ENCODE results near the gene CHST2. TPM values are rescaled to one million over a fixed set of nuclear protein-coding genes. Genes with fewer than 3 reads are reported as not detected.

Gene CHST2
- total RNA-seq, 1 experiment from 2014 or later = 17.3 TPM

GRCh38 chr3:143127801-143128200 is 8.2 kb downstream of the CHST2 start:
- DNase-seq (ENCODE audit: low spot score) = no peak
- no peak for ATAC-seq
- Mint-ChIP-seq H3K4me3 (no peak overlapping the region), H3K9me3 (no peaks in the 10 kb centered on the region; the same call in 1 of the 2 replicates), H3K27me3 (ENCODE audit: low read depth) (no peaks in the 10 kb centered on the region), H3K27ac (no peak overlapping the region), H3K4me1 (peaks cover 18% of the 10 kb centered on the region), H3K36me3 (no peaks in the 10 kb centered on the region)
- TF ChIP-seq ZNF219 (CRISPR knock-in tag; IDR thresholded peaks at IDR 0.05; ENCODE audit: borderline replicate concordance) (no peak), SMAD3 (CRISPR knock-in tag; IDR thresholded peaks at IDR 0.05; ENCODE audit: borderline replicate concordance) (no peak), CREM (CRISPR knock-in tag; IDR thresholded peaks at IDR 0.05) (no peak), HMGA2 (CRISPR knock-in tag; IDR thresholded peaks at IDR 0.05) (no peak), ZNF138 (CRISPR knock-in tag; conservative IDR thresholded peaks at IDR 0.05) (no peak), NR2C2 (CRISPR knock-in tag; IDR thresholded peaks at IDR 0.05) (no peak), ATF1 (CRISPR knock-in tag; IDR thresholded peaks at IDR 0.05) (no peak), TP53 (CRISPR knock-in tag; IDR thresholded peaks at IDR 0.05) (no peak)
- TF ChIP-seq, protein P1, sequence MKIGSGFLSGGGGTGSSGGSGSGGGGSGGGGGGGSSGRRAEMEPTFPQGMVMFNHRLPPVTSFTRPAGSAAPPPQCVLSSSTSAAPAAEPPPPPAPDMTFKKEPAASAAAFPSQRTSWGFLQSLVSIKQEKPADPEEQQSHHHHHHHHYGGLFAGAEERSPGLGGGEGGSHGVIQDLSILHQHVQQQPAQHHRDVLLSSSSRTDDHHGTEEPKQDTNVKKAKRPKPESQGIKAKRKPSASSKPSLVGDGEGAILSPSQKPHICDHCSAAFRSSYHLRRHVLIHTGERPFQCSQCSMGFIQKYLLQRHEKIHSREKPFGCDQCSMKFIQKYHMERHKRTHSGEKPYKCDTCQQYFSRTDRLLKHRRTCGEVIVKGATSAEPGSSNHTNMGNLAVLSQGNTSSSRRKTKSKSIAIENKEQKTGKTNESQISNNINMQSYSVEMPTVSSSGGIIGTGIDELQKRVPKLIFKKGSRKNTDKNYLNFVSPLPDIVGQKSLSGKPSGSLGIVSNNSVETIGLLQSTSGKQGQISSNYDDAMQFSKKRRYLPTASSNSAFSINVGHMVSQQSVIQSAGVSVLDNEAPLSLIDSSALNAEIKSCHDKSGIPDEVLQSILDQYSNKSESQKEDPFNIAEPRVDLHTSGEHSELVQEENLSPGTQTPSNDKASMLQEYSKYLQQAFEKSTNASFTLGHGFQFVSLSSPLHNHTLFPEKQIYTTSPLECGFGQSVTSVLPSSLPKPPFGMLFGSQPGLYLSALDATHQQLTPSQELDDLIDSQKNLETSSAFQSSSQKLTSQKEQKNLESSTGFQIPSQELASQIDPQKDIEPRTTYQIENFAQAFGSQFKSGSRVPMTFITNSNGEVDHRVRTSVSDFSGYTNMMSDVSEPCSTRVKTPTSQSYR (CRISPR knock-in tag; IDR thresholded peaks at IDR 0.05) = no peak
- TF ChIP-seq, protein P2, sequence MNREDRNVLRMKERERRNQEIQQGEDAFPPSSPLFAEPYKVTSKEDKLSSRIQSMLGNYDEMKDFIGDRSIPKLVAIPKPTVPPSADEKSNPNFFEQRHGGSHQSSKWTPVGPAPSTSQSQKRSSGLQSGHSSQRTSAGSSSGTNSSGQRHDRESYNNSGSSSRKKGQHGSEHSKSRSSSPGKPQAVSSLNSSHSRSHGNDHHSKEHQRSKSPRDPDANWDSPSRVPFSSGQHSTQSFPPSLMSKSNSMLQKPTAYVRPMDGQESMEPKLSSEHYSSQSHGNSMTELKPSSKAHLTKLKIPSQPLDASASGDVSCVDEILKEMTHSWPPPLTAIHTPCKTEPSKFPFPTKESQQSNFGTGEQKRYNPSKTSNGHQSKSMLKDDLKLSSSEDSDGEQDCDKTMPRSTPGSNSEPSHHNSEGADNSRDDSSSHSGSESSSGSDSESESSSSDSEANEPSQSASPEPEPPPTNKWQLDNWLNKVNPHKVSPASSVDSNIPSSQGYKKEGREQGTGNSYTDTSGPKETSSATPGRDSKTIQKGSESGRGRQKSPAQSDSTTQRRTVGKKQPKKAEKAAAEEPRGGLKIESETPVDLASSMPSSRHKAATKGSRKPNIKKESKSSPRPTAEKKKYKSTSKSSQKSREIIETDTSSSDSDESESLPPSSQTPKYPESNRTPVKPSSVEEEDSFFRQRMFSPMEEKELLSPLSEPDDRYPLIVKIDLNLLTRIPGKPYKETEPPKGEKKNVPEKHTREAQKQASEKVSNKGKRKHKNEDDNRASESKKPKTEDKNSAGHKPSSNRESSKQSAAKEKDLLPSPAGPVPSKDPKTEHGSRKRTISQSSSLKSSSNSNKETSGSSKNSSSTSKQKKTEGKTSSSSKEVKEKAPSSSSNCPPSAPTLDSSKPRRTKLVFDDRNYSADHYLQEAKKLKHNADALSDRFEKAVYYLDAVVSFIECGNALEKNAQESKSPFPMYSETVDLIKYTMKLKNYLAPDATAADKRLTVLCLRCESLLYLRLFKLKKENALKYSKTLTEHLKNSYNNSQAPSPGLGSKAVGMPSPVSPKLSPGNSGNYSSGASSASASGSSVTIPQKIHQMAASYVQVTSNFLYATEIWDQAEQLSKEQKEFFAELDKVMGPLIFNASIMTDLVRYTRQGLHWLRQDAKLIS (CRISPR knock-in tag; IDR thresholded peaks at IDR 0.05; ENCODE audit: borderline replicate concordance) = no peak
- POLR2A ChIA-PET = no interaction called here
- CTCF ChIA-PET = no interaction called here

DNA sequence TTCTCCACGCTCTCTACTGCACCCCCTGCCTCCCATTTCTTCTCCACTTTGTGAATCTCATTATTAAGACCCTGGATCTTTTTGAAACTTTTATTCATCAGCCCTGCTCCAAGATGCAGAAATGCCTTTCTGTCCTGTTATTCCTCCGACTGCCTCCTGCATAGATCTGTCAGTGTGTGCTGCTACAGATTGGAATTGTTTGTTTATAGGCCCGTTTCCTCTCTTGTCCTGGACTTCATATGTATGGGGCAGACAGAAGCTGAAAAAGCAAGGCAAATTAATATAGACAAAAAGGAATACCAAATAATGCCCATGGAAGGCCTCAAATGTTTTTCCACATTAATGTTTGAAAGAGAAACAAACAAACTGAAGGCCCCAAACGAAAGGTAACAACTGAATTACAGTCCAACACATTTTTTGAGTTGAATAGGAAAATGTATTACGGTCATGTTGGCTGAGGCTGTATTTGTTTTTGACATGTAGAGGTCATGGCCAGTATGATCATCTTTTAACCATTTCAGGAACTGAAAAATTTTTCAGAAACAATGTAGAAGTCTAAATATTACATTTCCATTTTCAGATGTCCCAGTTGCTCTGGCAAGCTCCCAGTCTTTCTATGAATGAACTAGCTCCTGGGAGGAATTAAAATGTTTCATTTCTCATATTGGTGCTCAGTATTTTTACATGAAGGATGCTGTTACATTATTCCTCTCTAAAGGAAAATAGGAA is 8.8 kb downstream of the CHST2 start:
- DNase-seq (ENCODE audit: low spot score) (no peak), ATAC-seq (no peak)
- H3K9me3 Mint-ChIP-seq = no peaks in the 10 kb centered on the region; the same call in 1 of the 2 replicates
- no peak overlapping the region for H3K27ac Mint-ChIP-seq
- ChIA-PET CTCF (no interaction called here), POLR2A (no interaction called here)
- no peaks in the 10 kb centered on the region for H3K36me3 Mint-ChIP-seq
- H3K27me3 Mint-ChIP-seq (ENCODE audit: low read depth) = no peaks in the 10 kb centered on the region
- peaks cover 12% of the 10 kb centered on the region for H3K4me1 Mint-ChIP-seq
- no peak overlapping the region for H3K4me3 Mint-ChIP-seq
- TF ChIP-seq, protein P1 (CRISPR knock-in tag; IDR thresholded peaks at IDR 0.05) = no peak
- TF ChIP-seq OVOL2 (CRISPR knock-in tag; IDR thresholded peaks at IDR 0.05; ENCODE audit: borderline replicate concordance) = no peak
- TF ChIP-seq HMGA2 (CRISPR knock-in tag; IDR thresholded peaks at IDR 0.05) = no peak
- TF ChIP-seq ZNF671 (CRISPR knock-in tag; IDR thresholded peaks at IDR 0.05) = no peak
- TF ChIP-seq, protein P3, sequence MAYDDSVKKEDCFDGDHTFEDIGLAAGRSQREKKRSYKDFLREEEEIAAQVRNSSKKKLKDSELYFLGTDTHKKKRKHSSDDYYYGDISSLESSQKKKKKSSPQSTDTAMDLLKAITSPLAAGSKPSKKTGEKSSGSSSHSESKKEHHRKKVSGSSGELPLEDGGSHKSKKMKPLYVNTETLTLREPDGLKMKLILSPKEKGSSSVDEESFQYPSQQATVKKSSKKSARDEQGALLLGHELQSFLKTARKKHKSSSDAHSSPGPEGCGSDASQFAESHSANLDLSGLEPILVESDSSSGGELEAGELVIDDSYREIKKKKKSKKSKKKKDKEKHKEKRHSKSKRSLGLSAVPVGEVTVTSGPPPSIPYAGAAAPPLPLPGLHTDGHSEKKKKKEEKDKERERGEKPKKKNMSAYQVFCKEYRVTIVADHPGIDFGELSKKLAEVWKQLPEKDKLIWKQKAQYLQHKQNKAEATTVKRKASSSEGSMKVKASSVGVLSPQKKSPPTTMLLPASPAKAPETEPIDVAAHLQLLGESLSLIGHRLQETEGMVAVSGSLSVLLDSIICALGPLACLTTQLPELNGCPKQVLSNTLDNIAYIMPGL (CRISPR knock-in tag; IDR thresholded peaks at IDR 0.05) = no peak
- no peak for TF ChIP-seq STAT6 (CRISPR knock-in tag; conservative IDR thresholded peaks at IDR 0.05; ENCODE audit: low read depth)
- no peak for TF ChIP-seq RORB (CRISPR knock-in tag; IDR thresholded peaks at IDR 0.05)
- TF ChIP-seq ESRRA (CRISPR knock-in tag; IDR thresholded peaks at IDR 0.05; ENCODE audit: borderline replicate concordance) = no peak
- no peak for TF ChIP-seq CREB1 (CRISPR knock-in tag; IDR thresholded peaks at IDR 0.05)
- TF ChIP-seq, protein P4, sequence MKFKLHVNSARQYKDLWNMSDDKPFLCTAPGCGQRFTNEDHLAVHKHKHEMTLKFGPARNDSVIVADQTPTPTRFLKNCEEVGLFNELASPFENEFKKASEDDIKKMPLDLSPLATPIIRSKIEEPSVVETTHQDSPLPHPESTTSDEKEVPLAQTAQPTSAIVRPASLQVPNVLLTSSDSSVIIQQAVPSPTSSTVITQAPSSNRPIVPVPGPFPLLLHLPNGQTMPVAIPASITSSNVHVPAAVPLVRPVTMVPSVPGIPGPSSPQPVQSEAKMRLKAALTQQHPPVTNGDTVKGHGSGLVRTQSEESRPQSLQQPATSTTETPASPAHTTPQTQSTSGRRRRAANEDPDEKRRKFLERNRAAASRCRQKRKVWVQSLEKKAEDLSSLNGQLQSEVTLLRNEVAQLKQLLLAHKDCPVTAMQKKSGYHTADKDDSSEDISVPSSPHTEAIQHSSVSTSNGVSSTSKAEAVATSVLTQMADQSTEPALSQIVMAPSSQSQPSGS (CRISPR knock-in tag; IDR thresholded peaks at IDR 0.05; ENCODE audit: borderline replicate concordance, low read depth) = no peak
- no peak for TF ChIP-seq JUN (CRISPR knock-in tag; IDR thresholded peaks at IDR 0.05)

All from WTC11 (cell line).